ENCODE data around the gene NUMB. TPM values are rescaled to one million over a fixed set of nuclear protein-coding genes. Genes with fewer than 3 reads are reported as not detected.

NUMB gene
- total and polyA plus RNA-seq, 2 of the 13 experiments (the other 11 are each of a cell fraction or from before 2014, with no cell fraction given) = 20.3 to 71.1 TPM

DNA sequence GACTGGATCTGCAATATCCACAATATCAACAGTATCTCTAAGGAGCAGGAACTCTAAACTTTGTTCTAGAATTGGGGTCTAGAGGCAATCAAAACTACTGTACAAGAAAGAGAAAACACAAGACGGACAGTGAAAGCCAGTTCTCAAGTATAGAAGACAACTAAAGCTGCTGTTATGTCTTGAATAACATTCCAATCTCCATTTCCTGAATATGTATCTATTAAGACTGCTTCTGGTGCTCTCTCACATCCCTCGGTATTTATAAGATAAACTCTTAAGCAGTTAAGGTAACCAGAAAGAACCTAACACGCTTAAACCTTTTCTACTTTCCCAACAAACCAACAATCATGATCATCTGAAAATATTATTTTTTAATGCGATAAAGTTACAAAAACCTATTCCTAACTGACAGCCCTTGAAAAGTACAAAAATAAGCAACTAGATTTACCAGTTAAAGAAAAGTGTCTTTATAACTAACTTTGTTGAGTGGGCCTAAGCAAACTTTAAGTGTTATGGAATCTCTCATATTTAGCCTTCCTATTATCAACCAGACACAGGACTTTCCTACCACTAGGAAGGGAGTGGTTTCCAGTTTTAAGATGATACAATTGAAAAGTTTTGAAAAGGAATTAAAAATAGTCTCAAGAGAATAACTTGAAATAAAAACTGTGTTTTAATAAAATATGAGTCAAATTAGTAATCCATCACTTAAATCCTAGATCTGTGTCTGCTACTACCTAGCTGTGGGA, 30.7 kb downstream of the NUMB start:
- Histone ChIP-seq H3K4me2 (ENCODE audit: low read depth, low read length) (peak overlapping the region; percentile 62), H3K36me3 (replicated peaks in 1 of 2; ENCODE audit: control insufficient read depth in 1 of 2, insufficient read depth in 2 of 2, low read length in 2 of 2) (no peaks in the 10 kb centered on the region), H3K4me3 (replicated peaks in 1 of 3; ENCODE audit: insufficient read depth in 1 of 3, low read depth in 2 of 3, low read length in 3 of 3) (no peak overlapping the region), H3K79me2 (ENCODE audit: insufficient read depth, low read length) (peaks cover 56% of the 10 kb centered on the region), H3K9me3 (ENCODE audit: low read length) (no peaks in the 10 kb centered on the region), H2AFZ (ENCODE audit: low read length) (no peak overlapping the region), H3K4me1 (ENCODE audit: insufficient read depth, low read length) (peaks cover 72% of the 10 kb centered on the region), H3K27ac (ENCODE audit: extremely low read length, insufficient read depth, low read length) (peak overlapping the region; percentile 79), H3K27me3 (ENCODE audit: control insufficient read depth in 1 of 2, insufficient read depth in 2 of 2, low read length in 2 of 2) (no peaks in the 10 kb centered on the region), H4K20me1 (ENCODE audit: insufficient read depth, low read length) (peaks cover 7% of the 10 kb centered on the region; the same call in 1 of the 2 replicates), H3K9ac (ENCODE audit: insufficient read depth, low read depth, low read length) (no peak overlapping the region)
- WGBS (ENCODE audit: low lambda C conversion rate) = 98% methylated on average over 4 of the region's 4 CpGs
- FAIRE-seq = no peak
- TF ChIP-seq, protein P1, sequence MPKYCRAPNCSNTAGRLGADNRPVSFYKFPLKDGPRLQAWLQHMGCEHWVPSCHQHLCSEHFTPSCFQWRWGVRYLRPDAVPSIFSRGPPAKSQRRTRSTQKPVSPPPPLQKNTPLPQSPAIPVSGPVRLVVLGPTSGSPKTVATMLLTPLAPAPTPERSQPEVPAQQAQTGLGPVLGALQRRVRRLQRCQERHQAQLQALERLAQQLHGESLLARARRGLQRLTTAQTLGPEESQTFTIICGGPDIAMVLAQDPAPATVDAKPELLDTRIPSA (CRISPR knock-in tag; IDR thresholded peaks at IDR 0.05; ENCODE audit: borderline replicate concordance) = no peak
- TF ChIP-seq ARHGAP35 (CRISPR knock-in tag; IDR thresholded peaks at IDR 0.05; ENCODE audit: borderline replicate concordance) (no peak), ZSCAN9 (CRISPR knock-in tag; IDR thresholded peaks at IDR 0.05; ENCODE audit: borderline replicate concordance) (no peak), ZNF430 (CRISPR knock-in tag; IDR thresholded peaks at IDR 0.05) (no peak), HOXD1 (CRISPR knock-in tag; IDR thresholded peaks at IDR 0.05) (no peak), HNRNPL (IDR thresholded peaks at IDR 0.05; ENCODE audit: low read depth, low read length) (no peak), ZNF598 (CRISPR knock-in tag; IDR thresholded peaks at IDR 0.05; ENCODE audit: borderline replicate concordance) (no peak), ZNF615 (CRISPR knock-in tag; IDR thresholded peaks at IDR 0.05; ENCODE audit: borderline replicate concordance) (no peak)
- TF ChIP-seq, protein P2, sequence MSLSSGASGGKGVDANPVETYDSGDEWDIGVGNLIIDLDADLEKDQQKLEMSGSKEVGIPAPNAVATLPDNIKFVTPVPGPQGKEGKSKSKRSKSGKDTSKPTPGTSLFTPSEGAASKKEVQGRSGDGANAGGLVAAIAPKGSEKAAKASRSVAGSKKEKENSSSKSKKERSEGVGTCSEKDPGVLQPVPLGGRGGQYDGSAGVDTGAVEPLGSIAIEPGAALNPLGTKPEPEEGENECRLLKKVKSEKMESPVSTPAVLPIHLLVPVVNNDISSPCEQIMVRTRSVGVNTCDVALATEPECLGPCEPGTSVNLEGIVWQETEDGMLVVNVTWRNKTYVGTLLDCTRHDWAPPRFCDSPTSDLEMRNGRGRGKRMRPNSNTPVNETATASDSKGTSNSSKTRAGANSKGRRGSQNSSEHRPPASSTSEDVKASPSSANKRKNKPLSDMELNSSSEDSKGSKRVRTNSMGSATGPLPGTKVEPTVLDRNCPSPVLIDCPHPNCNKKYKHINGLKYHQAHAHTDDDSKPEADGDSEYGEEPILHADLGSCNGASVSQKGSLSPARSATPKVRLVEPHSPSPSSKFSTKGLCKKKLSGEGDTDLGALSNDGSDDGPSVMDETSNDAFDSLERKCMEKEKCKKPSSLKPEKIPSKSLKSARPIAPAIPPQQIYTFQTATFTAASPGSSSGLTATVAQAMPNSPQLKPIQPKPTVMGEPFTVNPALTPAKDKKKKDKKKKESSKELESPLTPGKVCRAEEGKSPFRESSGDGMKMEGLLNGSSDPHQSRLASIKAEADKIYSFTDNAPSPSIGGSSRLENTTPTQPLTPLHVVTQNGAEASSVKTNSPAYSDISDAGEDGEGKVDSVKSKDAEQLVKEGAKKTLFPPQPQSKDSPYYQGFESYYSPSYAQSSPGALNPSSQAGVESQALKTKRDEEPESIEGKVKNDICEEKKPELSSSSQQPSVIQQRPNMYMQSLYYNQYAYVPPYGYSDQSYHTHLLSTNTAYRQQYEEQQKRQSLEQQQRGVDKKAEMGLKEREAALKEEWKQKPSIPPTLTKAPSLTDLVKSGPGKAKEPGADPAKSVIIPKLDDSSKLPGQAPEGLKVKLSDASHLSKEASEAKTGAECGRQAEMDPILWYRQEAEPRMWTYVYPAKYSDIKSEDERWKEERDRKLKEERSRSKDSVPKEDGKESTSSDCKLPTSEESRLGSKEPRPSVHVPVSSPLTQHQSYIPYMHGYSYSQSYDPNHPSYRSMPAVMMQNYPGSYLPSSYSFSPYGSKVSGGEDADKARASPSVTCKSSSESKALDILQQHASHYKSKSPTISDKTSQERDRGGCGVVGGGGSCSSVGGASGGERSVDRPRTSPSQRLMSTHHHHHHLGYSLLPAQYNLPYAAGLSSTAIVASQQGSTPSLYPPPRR (CRISPR knock-in tag; IDR thresholded peaks at IDR 0.05; ENCODE audit: borderline replicate concordance) = no peak
- TF ChIP-seq, protein P3, sequence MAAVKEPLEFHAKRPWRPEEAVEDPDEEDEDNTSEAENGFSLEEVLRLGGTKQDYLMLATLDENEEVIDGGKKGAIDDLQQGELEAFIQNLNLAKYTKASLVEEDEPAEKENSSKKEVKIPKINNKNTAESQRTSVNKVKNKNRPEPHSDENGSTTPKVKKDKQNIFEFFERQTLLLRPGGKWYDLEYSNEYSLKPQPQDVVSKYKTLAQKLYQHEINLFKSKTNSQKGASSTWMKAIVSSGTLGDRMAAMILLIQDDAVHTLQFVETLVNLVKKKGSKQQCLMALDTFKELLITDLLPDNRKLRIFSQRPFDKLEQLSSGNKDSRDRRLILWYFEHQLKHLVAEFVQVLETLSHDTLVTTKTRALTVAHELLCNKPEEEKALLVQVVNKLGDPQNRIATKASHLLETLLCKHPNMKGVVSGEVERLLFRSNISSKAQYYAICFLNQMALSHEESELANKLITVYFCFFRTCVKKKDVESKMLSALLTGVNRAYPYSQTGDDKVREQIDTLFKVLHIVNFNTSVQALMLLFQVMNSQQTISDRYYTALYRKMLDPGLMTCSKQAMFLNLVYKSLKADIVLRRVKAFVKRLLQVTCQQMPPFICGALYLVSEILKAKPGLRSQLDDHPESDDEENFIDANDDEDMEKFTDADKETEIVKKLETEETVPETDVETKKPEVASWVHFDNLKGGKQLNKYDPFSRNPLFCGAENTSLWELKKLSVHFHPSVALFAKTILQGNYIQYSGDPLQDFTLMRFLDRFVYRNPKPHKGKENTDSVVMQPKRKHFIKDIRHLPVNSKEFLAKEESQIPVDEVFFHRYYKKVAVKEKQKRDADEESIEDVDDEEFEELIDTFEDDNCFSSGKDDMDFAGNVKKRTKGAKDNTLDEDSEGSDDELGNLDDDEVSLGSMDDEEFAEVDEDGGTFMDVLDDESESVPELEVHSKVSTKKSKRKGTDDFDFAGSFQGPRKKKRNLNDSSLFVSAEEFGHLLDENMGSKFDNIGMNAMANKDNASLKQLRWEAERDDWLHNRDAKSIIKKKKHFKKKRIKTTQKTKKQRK (IDR thresholded peaks at IDR 0.05; ENCODE audit: low read length) = no peak
- TF ChIP-seq, protein P4, sequence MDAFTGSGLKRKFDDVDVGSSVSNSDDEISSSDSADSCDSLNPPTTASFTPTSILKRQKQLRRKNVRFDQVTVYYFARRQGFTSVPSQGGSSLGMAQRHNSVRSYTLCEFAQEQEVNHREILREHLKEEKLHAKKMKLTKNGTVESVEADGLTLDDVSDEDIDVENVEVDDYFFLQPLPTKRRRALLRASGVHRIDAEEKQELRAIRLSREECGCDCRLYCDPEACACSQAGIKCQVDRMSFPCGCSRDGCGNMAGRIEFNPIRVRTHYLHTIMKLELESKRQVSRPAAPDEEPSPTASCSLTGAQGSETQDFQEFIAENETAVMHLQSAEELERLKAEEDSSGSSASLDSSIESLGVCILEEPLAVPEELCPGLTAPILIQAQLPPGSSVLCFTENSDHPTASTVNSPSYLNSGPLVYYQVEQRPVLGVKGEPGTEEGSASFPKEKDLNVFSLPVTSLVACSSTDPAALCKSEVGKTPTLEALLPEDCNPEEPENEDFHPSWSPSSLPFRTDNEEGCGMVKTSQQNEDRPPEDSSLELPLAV (CRISPR knock-in tag; conservative IDR thresholded peaks at IDR 0.05; ENCODE audit: low read depth) = no peak
- DNase-seq (ENCODE audit: low spot score) = no peak
- no peak for ATAC-seq
- ChIA-PET CTCF (ENCODE audit: low intra/inter-chr PET ratio, low total read pairs) (no interaction called here), POLR2A (interaction anchor here (1.0 to 1.7 kb wide), 3 partner anchors 30 to 35 kb away, joined by 5 to 6 read pairs (median 5); partner anchors contain the start of gene NUMB)
- BruUV-seq (replicated peaks) = TSS peak; percentile 44
- intact Hi-C loops (cut with micrococcal nuclease; ENCODE audit: unreplicated experiment) (no loop called here), in situ Hi-C loops (cut with HindIII; ENCODE audit: extremely low pct_ligation_motif_present, low pct_unique_long_range_greater_than_20kb) (no loop called here)
